ENCODE results near the gene HTT-AS.

DNA sequence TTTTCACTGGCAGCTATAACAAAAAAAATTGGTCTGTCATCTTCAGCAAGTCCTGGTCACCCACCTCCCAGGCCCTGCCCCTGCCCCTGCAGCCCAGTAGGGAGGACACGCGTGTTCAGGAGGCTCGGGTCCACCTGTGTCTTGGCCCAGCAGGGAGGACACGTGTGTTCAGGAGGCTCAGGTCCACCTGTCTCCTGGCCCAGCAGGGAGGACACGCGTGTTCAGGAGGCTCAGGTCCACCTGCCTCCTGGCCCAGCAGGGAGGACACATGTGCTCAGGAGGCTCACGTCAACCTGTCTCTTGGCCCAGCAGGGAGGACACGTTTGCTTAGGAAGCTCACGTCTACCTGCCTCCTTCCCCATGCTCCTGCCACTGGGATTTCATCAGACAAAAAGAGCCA lies 44.9 kb downstream of the HTT-AS start:
- TF ChIP-seq GATA2 (IDR thresholded peaks at IDR 0.05; ENCODE audit: low read depth, low read length), result no peak
- no peak for TF ChIP-seq GATA3 (IDR thresholded peaks at IDR 0.05; ENCODE audit: low read depth, low read length)

All from SH-SY5Y (cell line).